SJCRH30 (cell line): ENCODE measurements around the gene ZSWIM4. TPM values are rescaled to one million over a fixed set of nuclear protein-coding genes. Genes with fewer than 3 reads are reported as not detected.
A peak's percentile ranks its signal among the peaks of the same experiment; 100 is the strongest.
"Not testable (repeated sequence)": the region's sequence is repeated elsewhere in the genome, so short reads cannot be mapped to it uniquely, and the experiment has no call there.

ENCODE experiments used
- DNase-seq, 2 experiments: peaks; one replicate each; pipeline ENCODE4 v3.0.0-alpha.2; 2015 to 2020
- H3K27ac ChIP-seq: fragments of 250-450 bp; sonication (Bioruptor Pico); 2 replicates; pipeline ENCODE4 v1.5.1; 2020; ENCODE audit warnings: mild to moderate bottlenecking, moderate library complexity
- H3K27me3 ChIP-seq: fragments of 250-450 bp; sonication (Bioruptor Pico); 2 replicates; pipeline ENCODE4 v1.5.1; 2020; ENCODE audit warnings: mild to moderate bottlenecking, moderate library complexity
- H3K36me3 ChIP-seq: fragments of 250-450 bp; sonication (Bioruptor Pico); 2 replicates; pipeline ENCODE4 v1.5.1; 2020; ENCODE audit warnings: mild to moderate bottlenecking, moderate library complexity
- H3K4me1 ChIP-seq: fragments of 250-450 bp; sonication (Bioruptor Pico); 2 replicates; pipeline ENCODE4 v1.5.1; 2020; ENCODE audit warnings: mild to moderate bottlenecking, moderate library complexity
- H3K4me3 ChIP-seq: fragments of 250-450 bp; sonication (Bioruptor Pico); 2 replicates; pipeline ENCODE4 v1.5.1; 2020; ENCODE audit warnings: mild to moderate bottlenecking, moderate library complexity
- H3K9me3 ChIP-seq: fragments of 250-450 bp; sonication (Bioruptor Pico); replicated peaks from 2 replicates; pipeline ENCODE4 v1.5.1; 2020; ENCODE audit warnings: mild to moderate bottlenecking, moderate library complexity
- total RNA-seq: library from RNA; depleted of rRNA; stranded (reverse); fragments of >200 nt; shearing (Covaris generic); gene quantifications from 2 replicates; pipeline ENCODE4 v1.2.3, GENCODE V29; 2014

The ZSWIM4 gene
- total RNA-seq, 1 experiment from 2014 or later = 18.3 TPM

GRCh38 chr19:13841962-13842290 lies 46.7 kb downstream of the ZSWIM4 start:
- Histone ChIP-seq H3K27ac (peak overlapping the region; percentile 74; the same call in 1 of the 2 replicates), H3K4me1 (peaks cover 47% of the 10 kb centered on the region), H3K4me3 (peak overlapping the region; percentile 94), H3K27me3 (no peaks in the 10 kb centered on the region), H3K9me3 (no peaks in the 10 kb centered on the region), H3K36me3 (peaks cover 20% of the 10 kb centered on the region)
- peak in 1 of 2 experiments; percentile 44 for DNase-seq

GRCh38 chr19:13842291-13843103 lies 47.3 kb downstream of the ZSWIM4 start:
- H3K4me1 ChIP-seq = peaks cover 43% of the 10 kb centered on the region
- H3K36me3 ChIP-seq = peaks cover 15% of the 10 kb centered on the region
- H3K27ac ChIP-seq = peak overlapping the region; percentile 77
- no peaks in the 10 kb centered on the region for H3K27me3 ChIP-seq
- no peaks in the 10 kb centered on the region for H3K9me3 ChIP-seq
- H3K4me3 ChIP-seq = peak overlapping the region; percentile 94
- DNase-seq = peak; percentile 89 to 92

GRCh38 chr19:13843104-13843921 lies 48.1 kb downstream of the ZSWIM4 start:
- Histone ChIP-seq H3K4me3 (peak overlapping the region; percentile 94), H3K4me1 (peaks cover 43% of the 10 kb centered on the region), H3K27me3 (no peaks in the 10 kb centered on the region), H3K36me3 (peaks cover 9% of the 10 kb centered on the region), H3K27ac (peak overlapping the region; percentile 77), H3K9me3 (no peaks in the 10 kb centered on the region)
- peak; percentile 88 to 90 for DNase-seq

- Histone ChIP-seq H3K4me3 (peak overlapping the region; percentile 94; the same call in 1 of the 2 replicates), H3K27ac (peak overlapping the region; percentile 77), H3K36me3 (0 out of 2 replicates have a peak, but pooled peaks cover under 1% of the 10 kb centered on the region), H3K27me3 (no peaks in the 10 kb centered on the region), H3K4me1 (peaks cover 41% of the 10 kb centered on the region), H3K9me3 (no peaks in the 10 kb centered on the region)
- DNase-seq = peak; percentile 30 to 46
Measured at GRCh38 chr19:13844130-13844631, 48.9 kb downstream of the ZSWIM4 start.

GRCh38 chr19:13846557-13847406 lies 51.5 kb downstream of the ZSWIM4 start:
- Histone ChIP-seq H3K9me3 (no peaks in the 10 kb centered on the region), H3K27ac (peak overlapping the region; percentile 100), H3K27me3 (no peaks in the 10 kb centered on the region), H3K36me3 (no peaks in the 10 kb centered on the region), H3K4me1 (peaks cover 46% of the 10 kb centered on the region), H3K4me3 (peak overlapping the region; percentile 57)
- peak; percentile 100 for DNase-seq

GRCh38 chr19:13847407-13848339 lies 52.4 kb downstream of the ZSWIM4 start:
- H3K4me1 ChIP-seq = peaks cover 53% of the 10 kb centered on the region
- no peaks in the 10 kb centered on the region for H3K9me3 ChIP-seq
- DNase-seq = peak; percentile 98 to 100
- H3K27ac ChIP-seq = peak overlapping the region; percentile 100
- H3K4me3 ChIP-seq = peak overlapping the region; percentile 57
- H3K36me3 ChIP-seq = no peaks in the 10 kb centered on the region
- H3K27me3 ChIP-seq = no peaks in the 10 kb centered on the region

DNA sequence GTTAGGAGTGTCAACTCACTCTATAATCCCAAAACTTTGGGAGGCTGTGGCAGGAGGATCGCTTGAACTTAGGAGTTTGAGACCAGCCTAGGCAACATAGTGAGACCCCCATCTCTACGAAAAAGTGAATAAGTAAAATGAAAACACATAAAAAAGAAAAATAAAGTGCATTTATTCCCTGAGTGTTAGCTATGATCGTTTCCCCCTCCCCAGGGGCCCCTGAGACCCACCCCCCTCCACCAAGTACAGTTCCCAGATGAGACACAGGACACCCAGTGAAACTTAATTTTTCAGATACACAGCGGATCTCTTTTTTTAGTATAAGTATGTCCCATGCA lies 53.1 kb downstream of the ZSWIM4 start:
- H3K27me3 ChIP-seq = no peaks in the 10 kb centered on the region
- no peak for DNase-seq
- H3K4me1 ChIP-seq = peaks cover 56% of the 10 kb centered on the region
- H3K27ac ChIP-seq = no peak overlapping the region
- H3K9me3 ChIP-seq = no peaks in the 10 kb centered on the region
- no peaks in the 10 kb centered on the region for H3K36me3 ChIP-seq
- no peak overlapping the region for H3K4me3 ChIP-seq

- no peaks in the 10 kb centered on the region for H3K36me3 ChIP-seq
- no peaks in the 10 kb centered on the region for H3K27me3 ChIP-seq
- H3K4me1 ChIP-seq = peaks cover 49% of the 10 kb centered on the region
- peak; percentile 34 to 57 for DNase-seq
- H3K4me3 ChIP-seq = no peak overlapping the region
- no peaks in the 10 kb centered on the region for H3K9me3 ChIP-seq
- H3K27ac ChIP-seq = no peak overlapping the region
Measured at GRCh38 chr19:13848798-13849676, 53.8 kb downstream of the ZSWIM4 start.

DNA sequence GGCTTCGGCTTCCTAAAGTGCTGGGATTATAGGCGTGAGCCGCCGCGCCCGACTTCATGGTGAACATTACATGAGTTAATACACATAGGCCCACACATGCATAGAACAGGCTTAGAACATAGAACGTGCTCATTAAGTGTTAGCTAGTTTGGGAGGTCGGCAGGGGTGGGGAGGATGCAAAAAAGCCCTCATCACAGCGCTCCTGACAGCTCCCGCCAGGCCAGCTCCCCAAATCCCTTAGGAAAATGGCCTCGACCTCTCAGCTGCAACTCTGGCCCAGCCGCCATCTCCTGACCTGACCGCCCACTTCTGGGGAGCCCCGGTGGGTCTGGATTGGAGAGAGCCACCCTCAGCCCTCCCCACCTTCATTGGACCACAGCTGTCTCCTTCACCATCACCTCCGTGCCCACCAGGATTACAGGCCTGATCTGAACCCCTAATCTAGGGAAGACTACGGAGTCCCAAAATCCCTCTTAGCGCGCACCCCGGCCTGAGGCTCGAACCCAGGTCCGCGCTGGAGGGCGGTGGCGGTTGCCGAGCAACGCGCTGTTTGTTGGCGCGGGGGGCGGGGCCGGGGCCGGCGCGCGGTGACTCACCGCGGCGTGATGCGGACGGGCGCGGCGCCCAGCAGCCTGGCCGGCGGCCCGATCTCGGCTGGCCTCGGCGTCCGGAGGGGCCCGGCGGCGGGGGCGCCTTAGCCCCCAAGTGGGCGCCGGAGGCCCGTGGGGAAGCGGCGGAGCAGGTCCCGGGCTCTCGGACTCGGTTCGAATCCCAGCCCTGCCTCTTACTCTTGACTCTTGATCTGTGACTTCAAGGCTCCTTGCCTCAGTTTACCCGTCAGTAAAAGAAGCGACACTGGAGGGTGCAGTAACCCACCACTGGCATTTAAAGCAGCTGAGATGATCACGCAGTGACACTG lies 55.0 kb downstream of the ZSWIM4 start:
- H3K4me3 ChIP-seq = peak overlapping the region; percentile 55
- no peaks in the 10 kb centered on the region for H3K9me3 ChIP-seq
- peak overlapping the region; percentile 100 for H3K27ac ChIP-seq
- H3K27me3 ChIP-seq = no peaks in the 10 kb centered on the region
- peaks cover 46% of the 10 kb centered on the region for H3K4me1 ChIP-seq
- no peaks in the 10 kb centered on the region for H3K36me3 ChIP-seq
- DNase-seq = peak; percentile 90 to 94

DNA sequence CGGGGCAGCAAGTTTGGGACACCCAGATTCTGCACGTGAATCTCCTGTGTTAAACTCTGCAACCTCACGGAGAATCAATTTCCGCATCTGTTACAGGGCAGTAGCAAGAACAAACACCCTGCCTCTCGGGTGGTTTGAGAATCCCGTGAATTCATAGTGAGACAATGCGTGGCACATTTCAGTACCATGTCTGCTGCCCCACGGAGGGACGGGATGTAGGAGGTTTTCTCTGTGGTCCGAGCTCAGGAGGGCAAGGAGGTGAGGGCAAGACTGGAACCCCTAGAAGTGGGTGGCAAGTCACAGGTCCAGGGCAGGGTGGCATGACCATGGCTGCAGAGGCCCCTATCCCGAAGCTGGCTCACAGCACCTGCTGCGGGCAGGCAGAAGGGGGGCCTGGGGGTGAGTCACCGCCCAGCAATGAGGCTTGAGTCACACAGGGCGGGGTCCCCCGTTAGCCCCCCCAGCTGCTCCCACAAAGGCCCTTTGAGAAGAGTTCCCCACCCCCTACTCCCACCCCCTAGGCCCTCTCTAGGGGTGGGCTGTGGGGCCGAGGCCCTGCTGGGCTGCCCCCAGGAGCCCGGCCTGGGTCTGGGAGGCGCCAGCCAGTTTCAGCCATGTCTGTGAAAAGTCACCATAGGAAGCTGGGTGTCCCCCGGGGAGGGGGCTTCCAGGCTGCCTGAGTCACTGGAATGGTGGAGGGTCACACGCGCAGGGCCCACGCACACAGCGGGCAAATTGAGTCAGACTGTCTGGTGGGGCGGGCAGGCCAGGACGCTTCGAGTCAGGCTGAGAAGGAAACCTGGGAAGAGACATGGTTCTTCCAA lies 55.9 kb downstream of the ZSWIM4 start:
- H3K4me1 ChIP-seq = peaks cover 42% of the 10 kb centered on the region
- no peaks in the 10 kb centered on the region for H3K27me3 ChIP-seq
- no peaks in the 10 kb centered on the region for H3K36me3 ChIP-seq
- H3K9me3 ChIP-seq = no peaks in the 10 kb centered on the region
- peak overlapping the region; percentile 55 for H3K4me3 ChIP-seq
- peak; percentile 100 for DNase-seq
- H3K27ac ChIP-seq = peak overlapping the region; percentile 100

- H3K27ac ChIP-seq = peak overlapping the region; percentile 100
- H3K4me1 ChIP-seq = peaks cover 39% of the 10 kb centered on the region
- not testable (repeated sequence) for H3K36me3 ChIP-seq, H3K9me3 ChIP-seq, DNase-seq, H3K27me3 ChIP-seq
- H3K4me3 ChIP-seq = peak overlapping the region; percentile 55
Measured at GRCh38 chr19:13851734-13852114, 56.5 kb downstream of the ZSWIM4 start.
